ELF-1 (cell line): Measurements from ENCODE around the gene HOXC5.

Experiments used
- DNase-seq: peaks from one replicate; pipeline ENCODE4 v3.0.0-alpha.2; 2016; ENCODE audit warnings: low read depth, low spot score

HOXC5 gene

DNA sequence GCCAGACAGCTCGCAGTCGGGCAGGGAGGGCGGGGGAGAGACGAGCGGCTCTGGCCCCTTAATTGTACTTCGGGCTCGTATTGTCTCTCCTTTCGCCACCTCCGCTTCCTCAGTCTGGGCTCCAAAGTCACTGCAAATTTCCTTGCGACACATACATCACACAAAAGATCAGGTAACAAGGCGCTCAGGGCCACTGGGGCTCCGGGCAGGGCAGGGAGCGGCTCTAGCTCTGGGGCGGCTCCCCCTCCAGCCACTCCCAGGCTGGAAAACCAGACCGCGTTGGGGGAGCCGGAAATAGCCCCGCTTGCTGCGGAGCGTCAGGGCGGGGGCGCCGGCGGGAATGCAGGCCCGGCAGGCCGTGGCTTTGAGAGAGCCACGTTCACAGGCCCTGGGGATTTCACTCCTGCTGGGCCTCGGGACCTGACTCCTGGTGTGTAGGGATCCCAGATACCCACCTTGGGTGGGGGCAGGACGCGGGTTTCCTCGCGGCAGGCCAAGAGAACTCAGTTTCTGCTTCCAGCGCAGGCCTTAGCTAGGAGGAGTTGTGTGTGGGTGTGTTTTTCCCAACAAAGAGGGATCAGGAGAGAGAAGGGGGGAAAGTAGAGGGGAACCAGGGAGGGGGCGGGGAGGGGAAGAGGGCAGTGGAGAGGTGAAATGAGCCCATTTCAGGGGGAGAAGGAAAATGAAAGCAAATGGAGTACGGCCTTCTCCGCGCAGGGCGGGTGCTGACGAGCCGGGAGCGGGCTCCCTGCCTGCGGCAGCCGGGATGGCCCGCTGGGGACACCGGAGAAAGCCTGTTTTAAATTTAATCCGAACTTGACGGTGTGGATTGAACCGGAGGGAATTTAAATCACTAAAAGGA is 37.2 kb upstream of the HOXC5 start:
- DNase-seq, result no peak

DNA sequence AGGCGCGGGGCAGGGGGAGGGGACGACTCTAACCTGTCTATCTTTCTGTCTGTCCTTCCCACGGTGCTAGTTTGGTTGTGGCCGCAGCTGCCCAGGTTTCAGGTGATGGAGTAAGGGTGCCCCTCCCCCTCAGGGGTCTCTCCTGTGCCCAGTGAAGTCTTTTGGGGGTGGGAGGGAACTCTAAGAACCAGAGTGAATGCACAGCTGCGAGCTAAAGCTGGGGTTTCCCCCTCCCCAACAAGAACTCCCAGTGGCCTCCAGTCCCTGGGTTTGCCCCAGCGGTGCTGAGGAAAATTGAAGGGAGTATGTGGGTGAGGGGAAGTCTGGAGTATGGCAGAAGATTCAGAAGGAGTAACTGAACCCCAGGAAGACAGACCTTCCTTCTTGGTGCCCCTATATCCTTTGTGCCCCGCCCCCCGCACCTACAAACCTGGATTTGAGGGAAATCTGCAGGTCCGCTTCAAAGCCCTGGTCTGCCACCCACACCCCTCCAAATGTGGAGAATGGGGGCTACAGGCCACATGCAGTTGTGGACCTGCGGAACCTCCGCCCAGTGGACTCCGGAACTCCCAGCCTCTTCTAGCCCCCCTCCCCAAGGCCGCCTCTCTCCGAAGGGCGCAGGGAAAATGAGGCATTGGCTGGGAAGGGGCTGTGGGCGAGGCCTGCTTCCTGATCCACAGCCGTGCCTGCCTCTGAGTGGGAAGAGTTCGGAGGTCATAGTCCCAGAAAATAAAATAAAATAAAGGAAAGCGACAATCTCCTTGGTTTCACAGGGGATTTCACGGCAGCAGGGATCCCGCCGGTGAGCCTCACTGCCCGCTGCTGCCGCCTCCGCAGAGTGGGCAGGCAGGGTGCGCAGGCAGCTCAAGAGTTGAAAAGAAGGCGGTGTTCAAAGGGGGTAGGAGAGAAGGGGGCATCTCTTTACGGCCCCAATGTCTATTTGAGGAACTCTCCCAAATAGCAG is 36.3 kb upstream of the HOXC5 start:
- DNase-seq, result no peak

DNA sequence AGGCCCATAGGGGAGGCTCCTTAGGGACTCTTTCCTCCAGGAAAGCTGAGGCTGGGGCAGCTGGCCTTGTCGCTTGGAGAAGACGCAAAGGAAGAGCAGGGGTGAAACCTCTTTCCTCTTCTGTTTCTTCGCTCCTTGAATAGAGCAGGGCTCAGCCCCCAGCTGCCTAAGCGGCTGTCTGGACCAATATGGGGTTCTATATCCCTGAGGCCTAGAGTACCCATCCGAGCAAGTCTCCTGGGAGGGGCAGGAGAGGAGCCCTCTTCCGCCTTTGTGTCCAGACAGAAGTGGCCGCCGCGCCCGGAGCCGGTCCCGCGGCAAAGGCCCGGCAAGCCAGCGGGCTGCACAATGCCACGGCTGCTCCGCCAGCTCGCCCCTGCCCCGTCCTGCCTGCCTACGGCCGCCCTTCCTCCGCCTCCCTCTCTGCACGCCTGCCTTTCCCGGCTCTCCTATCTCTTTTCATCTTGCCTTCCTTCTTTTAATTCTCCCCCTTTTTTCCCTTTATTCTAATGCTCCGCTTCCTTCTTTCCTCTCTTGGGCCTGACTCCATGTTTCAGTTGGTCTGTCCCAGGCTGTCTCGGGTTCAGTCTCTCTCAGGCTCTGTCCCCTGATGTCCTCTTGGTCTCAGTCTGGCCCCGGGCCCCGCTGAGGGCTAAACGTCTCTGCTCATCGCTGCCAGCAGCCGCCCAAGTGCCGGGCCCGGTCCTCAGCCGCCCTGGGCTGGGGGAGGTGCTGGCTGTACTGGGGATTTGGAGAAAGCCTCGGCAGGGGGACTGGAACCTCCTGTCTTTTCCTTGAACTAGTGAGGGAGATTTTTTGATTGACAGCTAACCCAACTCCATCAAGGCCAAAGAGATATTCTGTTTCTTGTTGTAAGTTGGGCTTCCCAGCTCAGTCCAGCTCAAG is 35.4 kb upstream of the HOXC5 start:
- no peak for DNase-seq

DNA sequence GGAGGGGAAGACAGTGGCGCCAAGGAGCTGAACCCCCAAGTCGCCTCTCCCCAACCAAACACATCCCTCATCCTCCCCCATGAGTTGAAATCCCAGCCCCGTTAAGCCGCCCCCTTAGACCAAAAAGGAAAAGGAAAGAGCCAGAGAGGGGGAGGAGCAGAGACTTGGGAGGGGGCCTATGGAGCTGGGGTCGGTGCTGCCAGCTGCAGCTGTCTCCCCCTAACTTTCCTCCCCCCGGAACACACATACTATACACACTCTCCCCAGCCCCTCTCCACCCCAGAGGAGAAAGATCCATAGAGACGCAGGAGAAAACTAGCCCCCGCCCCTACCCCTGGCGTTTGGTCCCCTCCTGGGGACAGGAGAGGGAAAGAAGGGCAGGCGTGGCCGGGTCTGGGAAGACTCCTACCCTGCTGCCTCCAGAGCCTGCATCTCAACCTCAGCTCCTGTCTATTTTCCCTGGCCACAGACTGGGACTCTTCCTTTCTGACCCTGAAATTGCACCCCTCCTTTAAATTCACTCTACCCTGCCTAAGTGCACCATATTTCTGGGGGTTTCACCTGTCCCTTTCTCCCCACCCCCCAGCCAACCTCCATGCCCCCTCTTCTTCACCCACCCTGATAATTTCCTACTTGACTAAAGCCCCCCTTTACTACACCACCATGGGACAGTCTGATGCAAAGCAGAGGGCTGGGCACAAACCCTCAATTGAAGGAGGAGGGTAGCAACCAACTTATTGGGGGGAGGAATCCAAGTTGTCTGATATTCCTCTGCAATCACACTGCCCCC is 34.5 kb upstream of the HOXC5 start:
- DNase-seq, result no peak

DNA sequence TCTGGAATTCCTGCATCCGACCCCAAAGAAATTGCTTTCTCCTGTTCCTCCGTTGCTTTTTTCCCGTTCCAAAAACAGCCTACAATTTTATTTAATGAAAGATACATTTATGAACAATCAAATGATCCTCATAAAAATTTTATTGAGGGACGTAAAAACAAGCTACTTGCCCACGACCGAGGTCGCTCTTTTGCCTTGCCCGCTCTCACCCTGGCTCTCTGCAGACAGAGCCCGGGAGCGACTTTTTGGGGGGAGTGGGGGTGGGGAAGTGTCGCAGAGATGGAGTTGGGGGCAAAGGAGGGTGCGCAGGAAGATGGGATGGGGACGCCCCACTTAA is 34.0 kb upstream of the HOXC5 start:
- DNase-seq, result no peak

DNA sequence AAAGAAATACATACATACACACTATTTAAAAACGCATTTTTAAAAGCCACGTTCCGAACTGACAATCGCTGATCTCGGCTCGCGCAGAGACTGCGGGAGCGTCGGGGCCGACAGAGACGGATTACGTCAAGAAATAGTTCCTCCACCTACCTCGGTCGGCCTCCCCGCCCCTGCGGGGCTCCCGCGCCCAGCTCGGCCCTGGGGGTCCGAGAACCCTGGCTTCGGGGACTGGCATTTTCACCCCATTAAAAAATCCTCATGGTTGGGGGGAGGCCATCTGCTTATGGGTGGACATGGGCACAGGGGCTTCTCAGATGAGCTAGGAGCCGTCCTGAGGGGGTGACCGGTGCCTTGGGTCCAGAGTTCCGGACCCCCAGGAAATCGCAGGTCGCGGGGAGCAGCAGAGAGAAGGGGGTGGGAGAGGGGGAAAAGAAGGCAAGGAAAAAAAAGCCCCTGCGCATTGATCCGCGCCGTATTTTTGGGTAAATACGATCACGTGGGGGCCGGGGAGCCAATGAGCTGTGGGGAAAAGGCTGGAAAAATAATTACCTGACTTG is 33.2 kb upstream of the HOXC5 start:
- DNase-seq, result no peak

DNA sequence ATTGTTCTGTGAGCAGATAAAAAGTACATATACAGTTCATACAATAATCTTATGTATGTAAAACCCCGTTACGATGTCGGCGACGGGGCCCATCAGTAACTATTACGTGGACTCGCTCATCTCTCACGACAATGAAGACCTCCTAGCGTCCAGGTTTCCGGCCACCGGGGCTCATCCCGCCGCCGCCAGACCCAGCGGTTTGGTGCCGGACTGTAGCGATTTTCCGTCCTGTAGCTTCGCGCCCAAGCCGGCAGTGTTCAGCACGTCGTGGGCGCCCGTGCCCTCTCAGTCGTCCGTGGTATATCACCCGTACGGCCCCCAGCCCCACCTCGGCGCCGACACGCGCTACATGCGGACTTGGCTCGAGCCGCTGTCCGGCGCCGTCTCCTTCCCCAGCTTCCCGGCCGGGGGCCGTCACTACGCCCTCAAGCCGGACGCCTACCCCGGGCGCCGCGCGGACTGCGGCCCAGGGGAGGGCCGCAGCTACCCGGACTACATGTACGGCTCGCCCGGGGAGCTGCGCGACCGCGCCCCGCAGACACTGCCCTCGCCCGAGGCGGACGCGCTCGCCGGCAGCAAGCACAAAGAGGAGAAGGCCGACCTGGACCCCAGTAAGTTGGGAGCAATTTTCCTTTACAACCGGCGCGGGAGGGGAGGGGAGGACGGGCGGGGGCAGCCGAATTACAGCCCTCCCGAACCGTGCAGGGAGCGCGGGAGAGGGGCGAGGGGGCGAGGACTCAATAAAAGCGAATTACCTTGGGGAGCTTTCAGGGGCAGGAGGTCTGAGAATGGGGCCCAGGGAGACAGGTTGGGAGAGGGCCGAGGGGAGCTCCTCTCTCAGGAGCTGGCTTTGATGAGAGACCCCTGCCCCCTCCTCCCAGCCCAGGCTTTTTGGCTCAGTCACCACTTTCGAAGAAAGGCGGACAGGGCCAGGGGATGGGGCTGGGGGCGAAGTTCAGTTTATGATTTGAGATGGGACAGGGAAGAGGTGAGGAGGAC is 32.4 kb upstream of the HOXC5 start, which contains the start of gene HOXC9:
Gene HOXC9, plus strand, starts transcription at position 46 of the 999 bp plus-strand sequence. Its CDS starts 28 bp downstream, at position 74.
- no peak for DNase-seq

DNA sequence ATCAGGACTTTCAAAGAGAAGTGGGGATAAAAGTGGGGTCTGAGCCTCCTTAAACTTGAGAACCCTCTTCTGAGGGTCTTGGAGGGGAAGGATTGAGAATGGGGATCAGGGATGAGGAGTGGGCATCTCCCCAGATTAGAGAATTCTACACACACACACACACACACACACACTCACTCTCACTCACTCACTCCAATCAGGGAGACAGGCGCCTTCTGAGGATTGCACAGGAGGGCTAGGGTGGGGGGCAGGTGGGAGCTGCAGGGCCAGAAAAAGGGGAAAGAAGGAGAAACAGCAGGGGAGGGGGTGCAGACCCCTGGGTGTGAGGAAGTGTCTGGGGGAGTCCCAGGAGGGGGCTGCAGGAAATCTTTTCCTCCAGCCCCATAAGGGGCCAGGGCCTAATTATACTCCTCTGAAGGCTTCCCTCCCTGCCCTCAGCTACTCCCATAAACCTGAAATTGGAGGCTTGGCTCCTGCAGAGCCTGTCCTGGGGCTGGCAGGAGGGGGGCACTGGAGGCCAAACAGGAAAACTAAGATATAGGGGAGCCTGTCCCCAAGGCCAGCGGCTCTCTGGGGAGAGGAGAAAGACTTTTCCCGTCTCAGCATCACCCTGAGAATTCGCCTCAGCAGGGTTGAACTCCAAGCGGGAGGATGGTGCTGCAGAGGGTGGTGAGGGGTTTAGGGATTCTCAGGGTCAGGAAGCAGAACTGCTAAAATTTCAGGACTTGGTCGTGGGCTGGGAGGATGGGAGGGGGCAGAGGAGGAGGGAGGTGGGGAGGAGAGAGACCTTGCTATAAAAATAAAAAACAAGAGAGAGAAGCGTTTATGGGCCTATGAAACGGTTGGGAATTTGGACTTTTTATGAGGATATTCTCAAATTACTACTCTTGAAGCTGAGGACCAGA is 31.3 kb upstream of the HOXC5 start:
- DNase-seq, result no peak

DNA sequence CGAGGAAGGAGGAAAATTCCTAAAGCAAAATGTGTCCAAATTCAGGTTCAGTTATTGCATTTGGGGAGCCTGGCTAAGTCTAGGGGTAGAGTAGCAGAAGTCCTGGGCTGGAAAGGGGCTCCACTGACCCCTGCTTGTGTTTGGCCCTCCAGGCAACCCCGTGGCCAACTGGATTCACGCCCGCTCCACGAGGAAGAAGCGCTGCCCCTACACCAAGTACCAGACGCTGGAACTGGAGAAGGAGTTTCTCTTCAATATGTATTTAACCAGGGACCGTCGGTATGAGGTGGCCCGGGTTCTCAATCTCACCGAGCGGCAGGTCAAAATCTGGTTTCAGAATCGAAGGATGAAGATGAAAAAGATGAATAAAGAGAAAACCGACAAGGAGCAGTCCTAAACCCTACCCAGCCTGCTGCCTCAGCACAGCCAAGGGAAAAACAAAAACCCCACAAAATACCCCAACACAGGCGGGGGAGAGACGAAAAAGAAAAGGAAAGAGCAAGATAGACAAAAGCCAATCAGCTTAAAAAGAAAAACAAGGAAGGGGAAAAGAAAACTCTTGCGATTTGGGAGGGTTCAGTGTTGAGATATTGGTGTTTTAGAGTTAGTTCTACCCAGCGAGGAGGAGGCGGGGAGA is 30.5 kb upstream of the HOXC5 start:
- no peak for DNase-seq

DNA sequence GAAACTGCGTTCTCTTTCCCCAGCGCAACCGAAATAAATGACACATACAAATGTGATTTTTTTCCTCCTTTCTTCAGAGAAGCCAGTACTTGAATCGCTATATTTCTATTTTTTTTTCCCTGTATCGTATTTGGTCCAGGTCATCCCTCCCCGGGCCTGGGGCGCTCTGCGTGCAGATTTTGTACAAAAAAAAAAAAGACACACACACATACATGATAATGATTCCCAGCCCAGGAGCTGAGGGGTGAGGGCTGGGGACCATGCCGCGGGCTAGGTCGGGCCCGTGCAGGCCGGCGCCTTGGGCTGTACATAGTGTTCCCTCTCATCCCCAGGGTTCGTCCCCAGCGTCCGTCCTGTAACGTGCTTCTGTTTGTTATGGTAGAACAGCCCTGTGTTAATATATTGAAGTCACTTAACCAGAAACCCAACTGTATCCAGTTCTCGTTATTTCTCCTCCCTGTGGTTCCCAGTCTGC is 29.9 kb upstream of the HOXC5 start:
- DNase-seq, result no peak

DNA sequence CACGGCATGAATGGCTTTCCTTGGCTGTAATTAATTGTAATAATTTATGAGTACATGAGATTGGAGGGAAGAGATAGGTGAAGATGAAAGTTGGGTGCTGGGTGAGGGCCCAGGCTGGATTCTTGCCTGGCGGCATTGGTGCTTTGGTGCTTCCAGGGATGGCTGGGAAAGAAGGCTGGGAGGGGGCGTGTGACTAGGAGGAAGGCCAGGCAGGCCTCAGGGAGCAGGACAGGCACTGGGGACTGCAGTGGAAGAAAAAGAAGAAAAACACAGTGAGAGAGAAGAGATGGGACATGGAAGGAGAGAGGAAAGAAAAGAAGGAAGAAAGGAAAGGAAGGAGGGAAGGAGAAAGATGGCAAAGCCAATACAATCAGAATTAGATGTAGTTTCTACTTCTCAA is 29.2 kb upstream of the HOXC5 start:
- no peak for DNase-seq

DNA sequence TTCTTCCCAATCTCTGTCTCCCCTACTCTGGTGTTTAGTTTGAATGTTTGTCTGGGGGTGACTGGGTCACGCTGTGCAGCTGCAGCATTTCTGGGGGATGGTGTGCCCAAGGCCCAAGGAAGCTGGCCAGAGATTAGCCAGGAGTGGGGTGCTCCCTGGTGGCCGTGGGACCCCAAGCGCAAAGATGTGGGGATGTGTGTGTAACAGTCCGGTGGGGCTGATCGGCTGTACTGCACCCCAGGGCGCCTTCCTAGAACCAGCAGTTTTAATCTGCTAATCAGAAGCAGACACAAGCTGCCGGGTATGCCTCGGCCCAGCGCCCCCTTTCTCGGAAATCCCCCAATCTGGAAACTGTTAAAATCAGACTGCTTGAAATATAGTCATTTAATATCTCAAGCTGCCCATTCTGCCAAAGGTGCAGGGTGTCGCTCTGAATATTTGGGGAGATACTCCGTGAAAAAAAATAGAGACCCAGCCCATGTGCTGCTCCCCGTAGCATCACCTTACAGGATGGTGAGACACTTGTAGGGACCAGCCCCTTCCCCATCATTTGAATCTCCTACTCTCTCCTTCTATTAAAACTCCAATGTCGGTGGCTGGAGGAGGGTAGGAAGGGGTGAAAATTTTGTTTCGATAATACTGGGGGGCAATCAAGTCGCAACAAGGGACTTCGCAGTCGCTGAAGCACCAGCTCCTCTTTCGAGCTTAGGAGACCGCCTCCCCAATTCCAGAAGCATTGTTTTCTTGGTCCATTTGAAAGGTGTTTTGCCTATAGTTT is 28.6 kb upstream of the HOXC5 start:
- DNase-seq, result no peak

DNA sequence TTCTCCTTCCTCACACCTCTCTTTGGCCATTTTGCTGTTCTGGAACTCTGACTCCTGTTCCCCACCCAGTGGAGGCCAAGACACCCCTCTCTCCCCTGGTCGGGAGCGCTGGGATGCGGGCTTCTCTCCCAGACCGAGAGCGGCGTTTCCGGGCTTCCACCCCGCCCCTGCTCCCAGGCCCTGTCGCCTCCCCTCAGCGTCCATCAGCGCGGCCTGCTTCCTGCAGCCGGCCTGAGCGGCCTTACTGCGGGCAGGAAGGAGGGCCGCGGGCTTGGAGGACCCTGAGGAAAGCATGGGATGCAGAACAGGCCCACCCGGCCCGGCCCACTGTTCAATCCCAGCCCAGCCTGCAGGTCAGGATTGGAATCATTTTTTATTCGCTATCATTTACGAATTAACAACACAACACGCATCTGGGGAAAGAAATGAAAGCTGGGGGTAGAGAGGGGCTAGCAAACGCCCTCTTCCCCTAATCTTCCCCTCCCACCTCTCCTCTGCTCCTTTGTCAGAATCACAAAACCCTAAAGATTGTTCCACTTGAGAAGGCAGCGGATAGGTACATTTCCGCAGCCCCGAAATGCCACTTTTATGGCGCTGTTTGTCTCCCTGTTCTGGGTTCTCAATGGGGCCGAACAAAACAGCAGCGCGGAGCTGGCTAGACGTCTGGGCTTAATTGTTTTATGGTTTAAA is 27.9 kb upstream of the HOXC5 start:
- DNase-seq, result no peak

DNA sequence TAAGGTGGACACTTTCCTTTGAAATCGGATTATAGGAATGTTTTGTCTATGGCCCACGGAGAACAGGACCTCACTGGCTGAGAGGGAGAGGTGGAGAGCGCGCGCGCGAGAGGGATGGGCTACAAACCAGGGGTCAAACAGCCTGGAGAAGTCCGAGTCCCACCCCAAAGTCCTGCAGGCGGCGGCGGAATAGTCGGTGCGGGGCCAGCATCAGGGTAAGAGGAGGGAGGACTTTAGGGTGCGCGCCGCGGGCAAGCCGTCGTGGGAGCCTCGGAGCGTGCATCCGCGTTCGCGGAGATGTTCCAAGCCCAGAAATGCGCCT is 27.4 kb upstream of the HOXC5 start:
- no peak for DNase-seq

DNA sequence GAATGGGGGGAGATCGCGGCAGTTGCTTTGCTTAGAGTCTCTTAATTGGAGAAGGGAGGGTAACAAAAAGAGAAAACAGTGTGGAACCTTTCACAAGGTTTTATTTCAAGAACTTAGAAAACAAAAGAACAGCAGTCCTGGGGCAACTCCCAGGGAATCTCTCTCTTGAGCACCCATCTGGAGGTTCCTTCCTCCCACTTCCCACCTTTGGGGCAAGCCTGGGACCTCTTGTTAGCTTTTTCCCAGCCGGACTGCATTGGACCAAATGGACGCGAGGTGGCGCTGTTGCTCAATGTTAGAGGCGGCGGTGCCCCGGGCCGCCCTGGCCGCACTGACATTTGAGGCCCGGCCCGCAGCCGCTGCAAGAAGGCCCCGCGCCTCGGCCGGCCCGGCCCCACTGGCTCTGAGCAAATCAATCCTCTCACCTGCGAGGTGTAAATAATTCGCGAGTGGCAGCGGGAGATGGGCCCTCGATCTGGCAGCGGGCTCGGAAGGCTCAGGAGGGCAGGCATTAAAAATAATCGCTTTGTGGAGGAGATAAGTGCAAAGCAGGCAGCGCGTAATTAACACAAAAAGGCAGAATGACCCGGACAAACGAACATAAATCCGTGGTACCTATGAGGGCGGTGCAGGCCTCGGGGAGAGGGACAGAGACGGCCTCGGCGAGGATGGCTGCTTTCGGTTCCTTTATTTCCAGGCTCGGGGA is 26.8 kb upstream of the HOXC5 start:
- DNase-seq, result peak; percentile 95
